Small intestine (tissue), 4 donors: ENCODE measurements around the gene ZNF83. TPM values are rescaled to one million over a fixed set of nuclear protein-coding genes. Genes with fewer than 3 reads are reported as not detected.

Experiments used
- polyA plus RNA-seq, 4 donors: library from polyadenylated mRNA; stranded (reverse) in 3 of 4; unstranded in 1 of 4; fragments of 200-250 nt in 3 of 4; fragments of 120-200 nt in 1 of 4; gene quantifications; one replicate each; pipeline versions ENCODE4 v1.2.1 to v1.2.3, GENCODE V29; 2013
- donor health status: healthy with polysubstance abuse.
- donor health status: Bipolar disorder and iron deficiency.
- donor health status: healthy.

The ZNF83 gene
- polyA plus RNA-seq, 4 donors = 4.3 to 84.6 (median 12.7) TPM

Other genes with a start within 250 kb of the ZNF83 start
- 10 to 100 TPM in 1 of 4 donors, 1 to 10 TPM in 3; 4.8 to 35.2 (median 5.9) TPM for gene ZNF528, start 240.5 kb downstream of the ZNF83 start, polyA plus RNA-seq
- gene ZNF534, start 209.2 kb downstream of the ZNF83 start, polyA plus RNA-seq = under 1 TPM in 2 of 4 donors, not detected in 2; 0.09 to 0.41 TPM
- 1 to 10 TPM in 1 of 4 donors, under 1 TPM in 2, not detected in 1; 0.27 to 2.9 (median 0.73) TPM for gene ZNF578, start 184.8 kb downstream of the ZNF83 start, polyA plus RNA-seq
- gene ZNF808, start 110.7 kb downstream of the ZNF83 start, polyA plus RNA-seq = 10 to 100 TPM in 1 of 4 donors, 1 to 10 TPM in 3; 1.1 to 15.2 (median 4.1) TPM
- gene ZNF701, start 68.1 kb downstream of the ZNF83 start, polyA plus RNA-seq = 10 to 100 TPM in 1 of 4 donors, 1 to 10 TPM in 3; 2.7 to 18.5 (median 5.4) TPM
- gene ZNF611, start 96.7 kb upstream of the ZNF83 start, polyA plus RNA-seq = 10 to 100 TPM in 1 of 4 donors, 1 to 10 TPM in 3; 2.2 to 16.0 (median 3.9) TPM
- 10 to 100 TPM in 3 of 4 donors, 1 to 10 TPM in 1; 4.9 to 19.8 (median 17.8) TPM for gene ZNF600, start 148.4 kb upstream of the ZNF83 start, polyA plus RNA-seq
- 10 to 100 TPM in 1 of 4 donors, 1 to 10 TPM in 3; 2.2 to 29.6 (median 5.8) TPM for gene ZNF28, start 183.3 kb upstream of the ZNF83 start, polyA plus RNA-seq
- gene ZNF468, start 219.3 kb upstream of the ZNF83 start, polyA plus RNA-seq = 10 to 100 TPM in 2 of 4 donors, 1 to 10 TPM in 2; 7.0 to 42.8 (median 10.4) TPM